ENCODE results near the gene MAGI1. TPM values are rescaled to one million over a fixed set of nuclear protein-coding genes. Genes with fewer than 3 reads are reported as not detected.
A peak's percentile ranks its signal among the peaks of the same experiment; 100 is the strongest.

MAGI1 gene
- total and polyA plus RNA-seq, 4 donors = 9.9 to 88.1 (median 24.6) TPM

- DNase-seq (peak in 2 of 3 donors; percentile 44 to 52), ATAC-seq (ENCODE audit: insufficient read depth, low FRiP score) (no peak)
- H3K36me3 ChIP-seq (ENCODE audit: control insufficient read depth in 4 of 4, insufficient read depth in 4 of 4, low read length in 4 of 4) = peaks cover 0 to 2% (median 0%) of the 10 kb centered on the region in 4 donors
- H3K4me3 ChIP-seq = no peak overlapping the region
- peaks cover 0 to 14% (median 0%) of the 10 kb centered on the region in 5 donors for H3K4me1 ChIP-seq (ENCODE audit: control insufficient read depth in 5 of 5, insufficient read depth in 5 of 5, low read length in 5 of 5)
- H3K27me3 ChIP-seq (ENCODE audit: control insufficient read depth in 3 of 3, insufficient read depth in 3 of 3, low read length in 2 of 3) = no peaks in the 10 kb centered on the region
- no peak overlapping the region for H3K27ac ChIP-seq (ENCODE audit: low read depth in 1 of 2, low read length in 1 of 2)
- no peaks in the 10 kb centered on the region for H3K9me3 ChIP-seq (ENCODE audit: control insufficient read depth in 4 of 4, insufficient read depth in 3 of 4, low read length in 3 of 4)
- H3K9ac ChIP-seq (ENCODE audit: insufficient read depth in 1 of 2, low read length in 2 of 2) = no peak overlapping the region
- no peak for TF ChIP-seq CTCF (IDR thresholded peaks at IDR 0.05; ENCODE audit: control extremely low read depth, extremely low read depth)
These were observed 406.3 kb downstream of the MAGI1 start for GRCh38 chr3:65632414-65632813.

GRCh38 chr3:65628978-65629377 lies 409.7 kb downstream of the MAGI1 start:
- no peak for TF ChIP-seq CTCF (IDR thresholded peaks at IDR 0.05; ENCODE audit: control extremely low read depth, extremely low read depth)
- no peak for DNase-seq
- Histone ChIP-seq H3K4me1 (ENCODE audit: control insufficient read depth in 5 of 5, insufficient read depth in 5 of 5, low read length in 5 of 5) (peaks cover 0 to 2% (median 0%) of the 10 kb centered on the region in 5 donors), H3K27me3 (ENCODE audit: control insufficient read depth in 3 of 3, insufficient read depth in 3 of 3, low read length in 2 of 3) (no peaks in the 10 kb centered on the region), H3K27ac (ENCODE audit: low read depth in 1 of 2, low read length in 1 of 2) (no peak overlapping the region), H3K36me3 (ENCODE audit: control insufficient read depth in 4 of 4, insufficient read depth in 4 of 4, low read length in 4 of 4) (peaks cover 0 to 2% (median 0%) of the 10 kb centered on the region in 4 donors), H3K4me3 (no peak overlapping the region), H3K9ac (ENCODE audit: insufficient read depth in 1 of 2, low read length in 2 of 2) (no peak overlapping the region), H3K9me3 (ENCODE audit: control insufficient read depth in 4 of 4, insufficient read depth in 3 of 4, low read length in 3 of 4) (no peaks in the 10 kb centered on the region)
- 89 to 93% methylated on average over 2 of the region's 2 CpGs for WGBS, 2 donors
- no peak for ATAC-seq (ENCODE audit: insufficient read depth, low FRiP score)

GRCh38 chr3:65627062-65627461 lies 411.7 kb downstream of the MAGI1 start:
- DNase-seq (no peak), ATAC-seq (ENCODE audit: insufficient read depth, low FRiP score) (no peak)
- peaks cover 0 to 6% (median 0%) of the 10 kb centered on the region in 5 donors for H3K4me1 ChIP-seq (ENCODE audit: control insufficient read depth in 5 of 5, insufficient read depth in 5 of 5, low read length in 5 of 5)
- no peak overlapping the region for H3K4me3 ChIP-seq
- no peak for TF ChIP-seq CTCF (IDR thresholded peaks at IDR 0.05; ENCODE audit: control extremely low read depth, extremely low read depth)
- H3K27ac ChIP-seq (ENCODE audit: low read depth in 1 of 2, low read length in 1 of 2) = no peak overlapping the region
- no peaks in the 10 kb centered on the region for H3K9me3 ChIP-seq (ENCODE audit: control insufficient read depth in 4 of 4, insufficient read depth in 3 of 4, low read length in 3 of 4)
- H3K36me3 ChIP-seq (ENCODE audit: control insufficient read depth in 4 of 4, insufficient read depth in 4 of 4, low read length in 4 of 4) = peaks cover 0 to 2% (median 0%) of the 10 kb centered on the region in 4 donors
- 95 to 98% methylated on average over 3 of the region's 3 CpGs for WGBS, 2 donors
- H3K27me3 ChIP-seq (ENCODE audit: control insufficient read depth in 3 of 3, insufficient read depth in 3 of 3, low read length in 2 of 3) = no peaks in the 10 kb centered on the region
- H3K9ac ChIP-seq (ENCODE audit: insufficient read depth in 1 of 2, low read length in 2 of 2) = no peak overlapping the region

GRCh38 chr3:65625305-65625704 lies 413.4 kb downstream of the MAGI1 start:
- no peak overlapping the region for H3K4me3 ChIP-seq

More at GRCh38 chr3:65625305-65625704, 413.4 kb downstream of the MAGI1 start:
- no peaks in the 10 kb centered on the region for H3K27me3 ChIP-seq (ENCODE audit: control insufficient read depth in 3 of 3, insufficient read depth in 3 of 3, low read length in 2 of 3)
- DNase-seq = no peak
- H3K27ac ChIP-seq (ENCODE audit: low read depth in 1 of 2, low read length in 1 of 2) = peak overlapping the region in 1 of 2 donors; percentile 21
- TF ChIP-seq CTCF (IDR thresholded peaks at IDR 0.05; ENCODE audit: control extremely low read depth, extremely low read depth) = no peak
- no peaks in the 10 kb centered on the region for H3K9me3 ChIP-seq (ENCODE audit: control insufficient read depth in 4 of 4, insufficient read depth in 3 of 4, low read length in 3 of 4)
- ATAC-seq (ENCODE audit: insufficient read depth, low FRiP score) = no peak
- H3K4me1 ChIP-seq (ENCODE audit: control insufficient read depth in 5 of 5, insufficient read depth in 5 of 5, low read length in 5 of 5) = peaks cover 0 to 6% (median 0%) of the 10 kb centered on the region in 5 donors
- 48 to 60% methylated on average over 3 of the region's 3 CpGs for WGBS, 2 donors
- H3K9ac ChIP-seq (ENCODE audit: insufficient read depth in 1 of 2, low read length in 2 of 2) = no peak overlapping the region
- no peaks in the 10 kb centered on the region for H3K36me3 ChIP-seq (ENCODE audit: control insufficient read depth in 4 of 4, insufficient read depth in 4 of 4, low read length in 4 of 4)

All from lung (tissue), 12 donors.